A549 (cell line): ENCODE data around the gene MED22. TPM values are rescaled to one million over a fixed set of nuclear protein-coding genes. Genes with fewer than 3 reads are reported as not detected.

Experiments used
- ATAC-seq, 2 experiments: fragments of 200-7000 bp in 1 of 2; fragments of >200 bp in 1 of 2; cut with Nextera tagmentation in 1 of 2; cut with Tn5 transposase in 1 of 2; 3 replicates each; pipeline versions ENCODE4 v1.8.0 to v1.9.1; 2018 to 2020; ENCODE audit warnings: mild to moderate bottlenecking in 1 of 2, moderate library complexity in 1 of 2
- CTCF ChIA-PET: fragments of 300-600 bp; sonication (Branson Sonifier 250); formaldehyde crosslinking; extraction: SDS; loops from one replicate; lab custom pipeline; 2021; ENCODE audit warnings: antibody characterized with exemption, inconsistent platforms; lab: Yijun Ruan, JAX
- POLR2A ChIA-PET: fragments of 350-600 bp; formaldehyde crosslinking; extraction: SDS; loops from one replicate; lab custom pipeline; 2021; ENCODE audit warnings: antibody characterized with exemption, inconsistent platforms; lab: Yijun Ruan, JAX
- DNase-seq, 2 experiments: peaks; one replicate each; pipeline versions ENCODE4 v3.0.0 to v3.0.0-alpha.2; 2011 to 2016; ENCODE audit warnings: low read depth in 1 of 2, low spot score in 1 of 2
- FAIRE-seq: peaks from 2 replicates; lab custom pipeline; 2011; peaks lifted over from hg19 to GRCh38; lab: Jason Lieb, UNC
- H3K27ac ChIP-seq, 2 experiments: fragments of >200 bp; sonication (Bioruptor Twin); formaldehyde crosslinking; 3 replicates each; pipeline ENCODE4 v1.5.1; 2016 to 2017
- H3K4me1 ChIP-seq: fragments of >200 bp; sonication (Bioruptor Twin); formaldehyde crosslinking; 3 replicates; pipeline ENCODE4 v1.6.1; 2016
- H3K4me2 ChIP-seq: fragments of >200 bp; sonication (Bioruptor Twin); formaldehyde crosslinking; 3 replicates; pipeline ENCODE4 v1.6.1; 2016
- H3K4me3 ChIP-seq: fragments of >200 bp; sonication (Bioruptor Twin); formaldehyde crosslinking; 3 replicates; pipeline ENCODE4 v1.5.1; 2016
- H3K9me3 ChIP-seq: fragments of >200 bp; sonication (Bioruptor Twin); formaldehyde crosslinking; 3 replicates; pipeline ENCODE4 v1.6.1; 2016
- BHLHE40 ChIP-seq: IDR thresholded peaks from 2 replicates; pipeline ENCODE4 v1.6.1; 2012; ENCODE audit warnings: low read depth, low read length, inconsistent platforms
- CEBPB ChIP-seq, 2 experiments: fragments of >200 bp in 1 of 2; sonication (Bioruptor Twin) in 1 of 2; formaldehyde crosslinking in 1 of 2; IDR thresholded peaks; 2 replicates each; pipeline ENCODE4 v1.6.1; 2012 to 2016
- CHD4 ChIP-seq: fragments of 200-600 bp; sonication (generic); IDR thresholded peaks from 2 replicates; pipeline ENCODE4 v1.6.1; 2016; ENCODE audit warnings: antibody characterized with exemption, mild to moderate bottlenecking, borderline replicate concordance
- CTCF ChIP-seq: fragments of >200 bp; sonication (Bioruptor Twin); formaldehyde crosslinking; IDR thresholded peaks from 3 replicates; pipeline ENCODE4 v1.5.1; 2016
- EHF ChIP-seq: fragments of 250-450 bp; sonication (Bioruptor Pico); IDR thresholded peaks from 2 replicates; pipeline ENCODE4 v1.5.0; 2020; ENCODE audit warnings: mild to moderate bottlenecking
- EHMT2 ChIP-seq: fragments of 200-600 bp; sonication (generic); IDR thresholded peaks from 2 replicates; pipeline ENCODE4 v1.6.1; 2016; ENCODE audit warnings: antibody characterized with exemption, low read depth, mild to moderate bottlenecking, moderate library complexity
- ESRRA ChIP-seq: fragments of 150-350 bp; IDR thresholded peaks from 2 replicates; pipeline ENCODE4 v1.6.1; 2014; ENCODE audit warnings: mild to moderate bottlenecking, low read length, borderline replicate concordance
- FOSB ChIP-seq: fragments of 250-450 bp; sonication (Bioruptor Pico); IDR thresholded peaks from 2 replicates; pipeline ENCODE4 v1.5.0; 2020; ENCODE audit warnings: mild to moderate bottlenecking, moderate library complexity
- FOSL2 ChIP-seq, 2 experiments: fragments of 450-650 bp in 1 of 2; fragments of >200 bp in 1 of 2; sonication (Bioruptor Twin) in 1 of 2; formaldehyde crosslinking; IDR thresholded peaks; 2 replicates each; pipeline versions ENCODE4 v1.5.0 to v1.6.1; 2016 to 2020; ENCODE audit warnings: mild to moderate bottlenecking in 1 of 2, moderate library complexity in 1 of 2
- JUNB ChIP-seq: fragments of >200 bp; sonication (Bioruptor Twin); formaldehyde crosslinking; IDR thresholded peaks from 2 replicates; pipeline ENCODE4 v1.6.1; 2016
- MYC ChIP-seq: IDR thresholded peaks from 2 replicates; pipeline ENCODE4 v1.6.1; 2012; ENCODE audit warnings: mild to moderate bottlenecking, inconsistent platforms, low read length, improper control_type of control experiment, borderline replicate concordance
- NFE2L2 ChIP-seq: fragments of 150-350 bp; conservative IDR thresholded peaks from 2 replicates; pipeline ENCODE4 v1.6.1; 2014; ENCODE audit warnings: low read length
- NR3C1 ChIP-seq: fragments of >200 bp; sonication (Bioruptor Twin); formaldehyde crosslinking; IDR thresholded peaks from 3 replicates; pipeline ENCODE4 v1.6.1; 2017
- RAD21 ChIP-seq, 2 experiments: fragments of >200 bp in 1 of 2; sonication (Bioruptor Twin) in 1 of 2; formaldehyde crosslinking in 1 of 2; IDR thresholded peaks in 1 of 2; conservative IDR thresholded peaks in 1 of 2; 2 replicates in 1 of 2; 3 replicates in 1 of 2; pipeline ENCODE4 v1.6.1; 2012 to 2018; ENCODE audit warnings: inconsistent platforms in 1 of 2
- RARB ChIP-seq: fragments of 250-450 bp; sonication (Bioruptor Pico); IDR thresholded peaks from 2 replicates; pipeline ENCODE4 v1.8.0; 2021; ENCODE audit warnings: mild to moderate bottlenecking, moderate library complexity
- RCOR1 ChIP-seq: fragments of 150-350 bp; IDR thresholded peaks from 2 replicates; pipeline ENCODE4 v1.6.1; 2014; ENCODE audit warnings: antibody characterized with exemption, low read length, low read depth
- RFX5 ChIP-seq: fragments of 450-650 bp; IDR thresholded peaks from 2 replicates; pipeline ENCODE4 v1.7.1; 2014; ENCODE audit warnings: antibody characterized with exemption, mild to moderate bottlenecking, moderate library complexity
- RNF2 ChIP-seq: fragments of 200-600 bp; sonication (generic); IDR thresholded peaks from 2 replicates; pipeline ENCODE4 v1.6.1; 2016; ENCODE audit warnings: low read depth, mild to moderate bottlenecking, antibody characterized with exemption, moderate library complexity, borderline replicate concordance
- SMC3 ChIP-seq: fragments of >200 bp; sonication (Bioruptor Twin); formaldehyde crosslinking; IDR thresholded peaks from 3 replicates; pipeline ENCODE4 v1.6.1; 2018; ENCODE audit warnings: inconsistent platforms
- TP53 ChIP-seq: fragments of 250-450 bp; sonication (Bioruptor Pico); IDR thresholded peaks from 2 replicates; pipeline ENCODE4 v1.5.0; 2021; ENCODE audit warnings: mild to moderate bottlenecking, moderate library complexity
- ZSCAN20 ChIP-seq: fragments of 250-450 bp; sonication (Bioruptor Pico); IDR thresholded peaks from 2 replicates; pipeline ENCODE4 v1.8.0; 2022; ENCODE audit warnings: mild to moderate bottlenecking, moderate library complexity
- WGBS: methylation state at CpG from one replicate; pipeline ENCODE4 v1.1.6; 2017; ENCODE audit errors: missing lambda C conversion rate; 5-methylcytosine and 5-hydroxymethylcytosine counted together
- polyA plus RNA-seq, 4 experiments: library from polyadenylated mRNA; depleted of rRNA in 3 of 4; stranded (reverse); fragments of >200 nt; fragmentation: RNase III in 1 of 4; extraction: RNeasy Plus Mini Kit Qiagen cat#74134 plus additional on column Dnase treatment in 1 of 4; gene quantifications; 2 replicates in 3 of 4; 3 replicates in 1 of 4; pipeline ENCODE4 v1.2.3, GENCODE V29; 2011 to 2017
- TF ChIP-seq, protein P1 (sequence below): fragments of 250-450 bp; sonication (Bioruptor Pico); IDR thresholded peaks from 2 replicates; pipeline ENCODE4 v1.5.0; 2021; ENCODE audit warnings: mild to moderate bottlenecking, moderate library complexity, borderline replicate concordance

Gene MED22
- polyA plus RNA-seq, 2 of the 4 experiments (the other 2 are of a cell fraction): 15.7 to 22.0 TPM

- H3K4me1 ChIP-seq: peaks cover 25% of the 10 kb centered on the region
- peak overlapping the region; percentile 100 for H3K4me3 ChIP-seq
- ChIA-PET POLR2A (interaction anchor here (1.4 kb wide), 1 partner anchor 27 kb away, joined by 7 read pairs; the partner anchor contains the start of genes MED22 and RPL7A), CTCF (interaction anchor here (0.6 to 1.7 kb wide), 7 partner anchors 8 to 620 kb away, joined by 3 to 9 read pairs (median 4); no protein-coding TSS in a partner anchor)
- no peak for FAIRE-seq
- TF ChIP-seq FOSL2 (IDR thresholded peaks at IDR 0.05): no peak
- peak; percentile 45; the same call in 1 of the 2 replicates for TF ChIP-seq FOSL2 (CRISPR knock-in tag; IDR thresholded peaks at IDR 0.05)
- no peak for TF ChIP-seq RFX5
- DNase-seq: no peak
- WGBS: 12% methylated on average over 12 of the region's 12 CpGs
- H3K9me3 ChIP-seq: no peaks in the 10 kb centered on the region
- peak overlapping the region; percentile 93 for H3K4me2 ChIP-seq
- H3K27ac ChIP-seq: peak overlapping the region; percentile 97 to 99
- no peak for ATAC-seq
Observed at GRCh38 chr9:133374612-133375115, 26.7 kb upstream of the MED22 start.

GRCh38 chr9:133372144-133372543, 24.2 kb upstream of the MED22 start:
- POLR2A ChIA-PET: interaction anchor here (0.6 kb wide), 1 partner anchor 13 kb away, joined by 3 read pairs; no protein-coding TSS in a partner anchor
- ATAC-seq (no peak), DNase-seq (no peak), FAIRE-seq (no peak)
- Histone ChIP-seq H3K4me2 (no peak overlapping the region), H3K9me3 (no peaks in the 10 kb centered on the region), H3K4me3 (no peak overlapping the region), H3K27ac (no peak overlapping the region), H3K4me1 (peaks cover 21% of the 10 kb centered on the region; the same call in 2 of the 3 replicates)
- CTCF ChIA-PET: interaction anchor here (0.8 to 5.6 kb wide), 5 partner anchors 8 to 115 kb away, joined by 3 to 27 read pairs (median 3); no protein-coding TSS in a partner anchor
- 94% methylated on average over 7 of the region's 7 CpGs for WGBS
- no peak for TF ChIP-seq RAD21 (conservative IDR thresholded peaks at IDR 0.05 in 1 of 2, IDR thresholded peaks at IDR 0.05 in 1 of 2)
- TF ChIP-seq, protein P1, sequence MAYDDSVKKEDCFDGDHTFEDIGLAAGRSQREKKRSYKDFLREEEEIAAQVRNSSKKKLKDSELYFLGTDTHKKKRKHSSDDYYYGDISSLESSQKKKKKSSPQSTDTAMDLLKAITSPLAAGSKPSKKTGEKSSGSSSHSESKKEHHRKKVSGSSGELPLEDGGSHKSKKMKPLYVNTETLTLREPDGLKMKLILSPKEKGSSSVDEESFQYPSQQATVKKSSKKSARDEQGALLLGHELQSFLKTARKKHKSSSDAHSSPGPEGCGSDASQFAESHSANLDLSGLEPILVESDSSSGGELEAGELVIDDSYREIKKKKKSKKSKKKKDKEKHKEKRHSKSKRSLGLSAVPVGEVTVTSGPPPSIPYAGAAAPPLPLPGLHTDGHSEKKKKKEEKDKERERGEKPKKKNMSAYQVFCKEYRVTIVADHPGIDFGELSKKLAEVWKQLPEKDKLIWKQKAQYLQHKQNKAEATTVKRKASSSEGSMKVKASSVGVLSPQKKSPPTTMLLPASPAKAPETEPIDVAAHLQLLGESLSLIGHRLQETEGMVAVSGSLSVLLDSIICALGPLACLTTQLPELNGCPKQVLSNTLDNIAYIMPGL: no peak
- no peak for TF ChIP-seq NR3C1
- no peak for TF ChIP-seq FOSL2 (IDR thresholded peaks at IDR 0.05)
- TF ChIP-seq FOSL2 (CRISPR knock-in tag; IDR thresholded peaks at IDR 0.05): no peak
- TF ChIP-seq CHD4: no peak
- no peak for TF ChIP-seq RCOR1
- no peak for TF ChIP-seq RARB
- TF ChIP-seq MYC: no peak

- FAIRE-seq (no peak), ATAC-seq (no peak), DNase-seq (no peak)
- POLR2A ChIA-PET: no interaction called here
- H3K9me3 ChIP-seq: no peaks in the 10 kb centered on the region
- no peak for TF ChIP-seq JUNB
- TF ChIP-seq EHMT2: no peak
- no peak for TF ChIP-seq EHF
- no peak for TF ChIP-seq NFE2L2
- TF ChIP-seq RNF2: no peak
- no peak for TF ChIP-seq MYC
- TF ChIP-seq CTCF: no peak
- TF ChIP-seq ZSCAN20 (CRISPR knock-in tag): no peak
- TF ChIP-seq ESRRA: no peak
- no peak for TF ChIP-seq BHLHE40
- TF ChIP-seq FOSB: no peak
- TF ChIP-seq SMC3: no peak
- no peak for TF ChIP-seq TP53 (CRISPR knock-in tag)
- TF ChIP-seq, protein P1: no peak
- TF ChIP-seq CEBPB (IDR thresholded peaks at IDR 0.05): no peak
- WGBS: 91% methylated on average over 11 of the region's 12 CpGs
- no peak overlapping the region for H3K4me3 ChIP-seq
- CTCF ChIA-PET: interaction anchor here (0.9 to 5.6 kb wide), 6 partner anchors 9 to 116 kb away, joined by 3 to 27 read pairs (median 3); no protein-coding TSS in a partner anchor
- no peak overlapping the region for H3K4me2 ChIP-seq
- peaks cover 17% of the 10 kb centered on the region; the same call in 1 of the 3 replicates for H3K4me1 ChIP-seq
- H3K27ac ChIP-seq: no peak overlapping the region
Observed at GRCh38 chr9:133371261-133371711, 23.4 kb upstream of the MED22 start.
